K562 (cell line): ENCODE measurements around the gene QSOX2. TPM values are rescaled to one million over a fixed set of nuclear protein-coding genes. Genes with fewer than 3 reads are reported as not detected.

Experiments
- ATAC-seq: fragments of 200-7000 bp; cut with Tn5 transposase; 3 replicates; pipeline ENCODE4 v1.9.1; 2020; ENCODE audit warnings: moderate library complexity
- BruUV-seq: library from RNA; stranded (reverse); fragments of 400-500 nt; replicated peaks from 2 replicates; lab custom pipeline; 2021; lab: Mats Ljungman, UMichigan
- CTCF ChIA-PET: fragments of 300-600 bp; formaldehyde crosslinking; extraction: SDS; loops from one replicate; lab custom pipeline; 2021; ENCODE audit warnings: low intra/inter-chr PET ratio; lab: Yijun Ruan, JAX
- POLR2A ChIA-PET: fragments of 300-600, 350-650 bp; sonication (Branson Sonifier 250); formaldehyde crosslinking; extraction: SDS; loops from one replicate; lab custom pipeline; 2021; ENCODE audit warnings: antibody characterized with exemption, inconsistent platforms; lab: Yijun Ruan, JAX
- DNase-seq, 4 experiments: peaks; one replicate each; pipeline versions ENCODE4 v3.0.0 to v3.0.0-alpha.2; 2011 to 2018; ENCODE audit warnings: low spot score in 3 of 4, mixed read lengths in 3 of 4; ENCODE audit errors: extremely low read depth in 1 of 4
- FAIRE-seq: peaks from 2 replicates; lab custom pipeline; 2011; peaks lifted over from hg19 to GRCh38; lab: Jason Lieb, UNC
- H2AFZ ChIP-seq: 2 replicates; pipeline ENCODE4 v1.6.0; 2011; ENCODE audit warnings: low read depth, low read length, control low read depth, inconsistent platforms
- H3K27ac ChIP-seq: fragments of 200-600 bp; 3 replicates; pipeline ENCODE4 v1.8.0; 2011; ENCODE audit warnings: low read depth, mild to moderate bottlenecking, control low read depth, inconsistent platforms, low read length, moderate library complexity, mixed read lengths; ENCODE audit errors: extremely low read depth
- H3K27me3 ChIP-seq, 2 experiments: fragments of 300-600 bp in 1 of 2; 2 replicates in 1 of 2; 3 replicates in 1 of 2; pipeline versions ENCODE4 v1.6.0 to v1.8.0; 2011; ENCODE audit warnings: inconsistent platforms in 2 of 2, low read length in 2 of 2, mild to moderate bottlenecking in 1 of 2, mixed read lengths in 1 of 2, moderate library complexity in 1 of 2; ENCODE audit not compliant: control insufficient read depth in 2 of 2, insufficient read depth in 2 of 2
- H3K36me3 ChIP-seq: fragments of 300-600 bp; 3 replicates; pipeline ENCODE4 v1.8.0; 2011; ENCODE audit warnings: mild to moderate bottlenecking, low read length, inconsistent platforms; ENCODE audit not compliant: control insufficient read depth, insufficient read depth
- H3K4me1 ChIP-seq, 2 experiments: fragments of 200-600 bp in 1 of 2; replicated peaks in 1 of 2; 2 replicates in 1 of 2; 3 replicates in 1 of 2; pipeline versions ENCODE4 v1.5.1 to v1.8.0; 2011; ENCODE audit warnings: inconsistent platforms in 2 of 2, low read length in 2 of 2, mild to moderate bottlenecking in 1 of 2, mixed read lengths in 1 of 2, moderate library complexity in 1 of 2; ENCODE audit not compliant: control insufficient read depth in 2 of 2, insufficient read depth in 2 of 2
- H3K4me2 ChIP-seq: 2 replicates; pipeline ENCODE4 v1.6.1; 2011; ENCODE audit warnings: low read length, control low read depth, inconsistent platforms, mixed read lengths; ENCODE audit not compliant: insufficient read depth
- H3K4me3 ChIP-seq: fragments of 200-600 bp; sonication (generic), shearing (Covaris generic); 2 replicates; pipeline ENCODE4 v1.5.1; 2016; ENCODE audit warnings: control low read depth, inconsistent platforms
- H3K79me2 ChIP-seq: fragments of 200-600 bp; 3 replicates; pipeline ENCODE4 v1.8.0; 2011; ENCODE audit warnings: low read length, inconsistent platforms; ENCODE audit not compliant: control insufficient read depth, insufficient read depth
- H3K9ac ChIP-seq, 2 experiments: 2 replicates each; pipeline versions ENCODE4 v1.6.0 to v1.6.1; 2011; ENCODE audit warnings: low read depth in 2 of 2, low read length in 2 of 2, control low read depth in 1 of 2, inconsistent platforms in 1 of 2, mild to moderate bottlenecking in 1 of 2, mixed read lengths in 1 of 2; ENCODE audit not compliant: insufficient read depth in 1 of 2
- H3K9me1 ChIP-seq: one replicate; pipeline ENCODE4 v1.6.0; 2011; ENCODE audit warnings: inconsistent platforms, mild to moderate bottlenecking, low read length, moderate library complexity; ENCODE audit not compliant: control insufficient read depth, insufficient read depth
- H3K9me3 ChIP-seq: replicated peaks from 2 replicates; pipeline ENCODE4 v1.5.1; 2011; ENCODE audit warnings: low read depth, low read length, inconsistent platforms; ENCODE audit not compliant: control insufficient read depth, insufficient read depth
- H4K20me1 ChIP-seq: replicated peaks from 2 replicates; pipeline ENCODE4 v1.6.1; 2011; ENCODE audit warnings: low read length, inconsistent platforms, mixed read lengths; ENCODE audit not compliant: control insufficient read depth, insufficient read depth
- DACH1 ChIP-seq: fragments of 450-650 bp; IDR thresholded peaks from 2 replicates; pipeline ENCODE4 v1.6.1; 2018; ENCODE audit not compliant: partially characterized antibody
- ZNF124 ChIP-seq: sonication (generic); formaldehyde crosslinking; IDR thresholded peaks from 2 replicates; pipeline ENCODE4 v1.8.1; 2022; ENCODE audit warnings: missing genetic modification reagents
- ZNF140 ChIP-seq: fragments of 250-450 bp; sonication (Bioruptor Pico); IDR thresholded peaks from 2 replicates; pipeline ENCODE4 v1.8.0; 2021; ENCODE audit warnings: moderate library complexity, mild to moderate bottlenecking, inconsistent platforms
- ZNF717 ChIP-seq: fragments of 250-450 bp; sonication (Bioruptor Pico); IDR thresholded peaks from 2 replicates; pipeline ENCODE4 v1.5.0; 2021
- WGBS: fragments of 100-300 bp; shearing (Covaris generic); methylation state at CpG from one replicate; pipeline ENCODE4 v1.1.6; 2016; ENCODE audit warnings: low coverage, mixed read lengths; ENCODE audit not compliant: insufficient coverage; ENCODE audit errors: missing lambda C conversion rate; 5-methylcytosine and 5-hydroxymethylcytosine counted together
- in situ Hi-C: fragments of 300-500 bp; cut with MboI; formaldehyde crosslinking; loops from 4 replicates; pipeline ENCODE4 v1.15.0; 2018; ENCODE audit warnings: inconsistent platforms, mixed read lengths
- intact Hi-C: fragments of 100-400 bp; cut with micrococcal nuclease; formaldehyde crosslinking; loops from 2 replicates; pipeline ENCODE4 v1.14.2; 2022
- polyA plus RNA-seq, 8 experiments: library from polyadenylated mRNA; depleted of rRNA in 4 of 8; stranded (reverse) in 5 of 8; unstranded in 3 of 8; fragments of >200 nt; fragmentation: Nextera tagmentation in 2 of 8; fragmentation: Illumina TruSeq in 1 of 8; extraction: Ambion mirVana in 2 of 8; extraction: Trizol in 1 of 8; gene quantifications; 2 replicates each; pipeline versions ENCODE4 v1.2.1 to v1.2.3, GENCODE V29; 2011 to 2014; ENCODE audit warnings: inconsistent platforms in 1 of 8, missing spikeins in 1 of 8
- total RNA-seq, 7 experiments: library from RNA; depleted of rRNA in 6 of 7; stranded (reverse); fragments of >200 nt in 6 of 7; fragmentation: Illumina TruSeq in 2 of 7; extraction: Trizol in 2 of 7; gene quantifications; 2 replicates each; pipeline versions ENCODE4 v1.2.1 to v1.2.3, GENCODE V29; 2011 to 2021; ENCODE audit warnings: low replicate concordance in 1 of 7

The QSOX2 gene
- total and polyA plus RNA-seq, 9 of the 15 experiments (the other 6 are each of a cell fraction or from before 2014, with no cell fraction given) = 0.51 to 23.7 (median 12.7) TPM

GRCh38 chr9:136182850-136183422 lies 62.7 kb downstream of the QSOX2 start:
- Histone ChIP-seq H3K9ac (no peak overlapping the region; a peak in 1 of 4 replicates), H3K9me3 (no peaks in the 10 kb centered on the region), H3K79me2 (no peaks in the 10 kb centered on the region), H3K4me1 (peaks cover 0 to 32% of the 10 kb centered on the region in 2 experiments; a peak in 2 of 5 replicates), H2AFZ (no peak overlapping the region), H3K4me2 (no peak overlapping the region), H3K27ac (no peak overlapping the region), H3K36me3 (no peaks in the 10 kb centered on the region), H3K27me3 (peaks cover 35 to 83% of the 10 kb centered on the region in 2 experiments), H3K9me1 (no peaks in the 10 kb centered on the region), H4K20me1 (peaks cover 4% of the 10 kb centered on the region), H3K4me3 (no peak overlapping the region)
- 25% methylated on average over 16 of the region's 18 CpGs for WGBS
- FAIRE-seq = no peak
- no TSS peak for BruUV-seq
- ChIA-PET CTCF (no interaction called here), POLR2A (no interaction called here)
- TF ChIP-seq ZNF140 (CRISPR knock-in tag) (no peak), ZNF124 (CRISPR knock-in tag) (no peak)
- in situ Hi-C loops (no loop called here), intact Hi-C loops (no loop called here)
- no peak for ATAC-seq
- no peak for DNase-seq

GRCh38 chr9:136182420-136182787 lies 63.2 kb downstream of the QSOX2 start:
- peaks cover 0 to 32% of the 10 kb centered on the region in 2 experiments; a peak in 2 of 5 replicates for H3K4me1 ChIP-seq
- no peaks in the 10 kb centered on the region for H3K36me3 ChIP-seq
- WGBS = 13% methylated on average over 14 of the region's 14 CpGs
- DNase-seq (no peak), FAIRE-seq (no peak)
- no peak overlapping the region for H3K27ac ChIP-seq
- no TSS peak for BruUV-seq
- no peaks in the 10 kb centered on the region for H3K9me3 ChIP-seq
- H3K4me3 ChIP-seq = no peak overlapping the region
- peak; percentile 12 for TF ChIP-seq DACH1
- TF ChIP-seq ZNF717 = no peak
- TF ChIP-seq, all 486 proteins: peak for 1
- H3K9ac ChIP-seq = no peak overlapping the region; a peak in 1 of 4 replicates
- CTCF ChIA-PET = no interaction called here
- H3K9me1 ChIP-seq = no peaks in the 10 kb centered on the region
- no peak for ATAC-seq
- POLR2A ChIA-PET = interaction anchor here (1.0 kb wide), 1 partner anchor 31 kb away, joined by 3 read pairs; no protein-coding TSS in a partner anchor
- no peak overlapping the region for H3K4me2 ChIP-seq
- peaks cover 37 to 83% of the 10 kb centered on the region in 2 experiments for H3K27me3 ChIP-seq
- in situ Hi-C loops = no loop called here
- H4K20me1 ChIP-seq = peaks cover 4% of the 10 kb centered on the region
- H3K79me2 ChIP-seq = no peaks in the 10 kb centered on the region
- no peak overlapping the region for H2AFZ ChIP-seq
- intact Hi-C loops = no loop called here
